Gastrocnemius medialis (tissue), 4 donors: ENCODE measurements around the gene KBTBD7.

Source experiments
- POLR2A ChIP-seq, 2 donors: fragments of 450-650 bp; IDR thresholded peaks; one replicate each; pipeline ENCODE4 v1.6.1; 2017; ENCODE audit warnings: antibody characterized with exemption in 2 of 2, mild to moderate bottlenecking in 2 of 2, moderate library complexity in 2 of 2
- TF ChIP-seq, protein P1 (sequence below), 5 experiments: fragments of 450-650 bp in 3 of 5; fragments of 200-600 bp in 2 of 5; sonication (generic) in 2 of 5; IDR thresholded peaks in 4 of 5; conservative IDR thresholded peaks in 1 of 5; 1 replicate in 4 of 5; 2 replicates in 1 of 5; pipeline ENCODE4 v1.5.1; 2016 to 2019; ENCODE audit warnings: antibody characterized with exemption in 5 of 5, mild to moderate bottlenecking in 3 of 5, moderate library complexity in 3 of 5

GRCh38 chr13:41179593-41180250 is 14.6 kb downstream of the KBTBD7 start:
- TF ChIP-seq, protein P1, sequence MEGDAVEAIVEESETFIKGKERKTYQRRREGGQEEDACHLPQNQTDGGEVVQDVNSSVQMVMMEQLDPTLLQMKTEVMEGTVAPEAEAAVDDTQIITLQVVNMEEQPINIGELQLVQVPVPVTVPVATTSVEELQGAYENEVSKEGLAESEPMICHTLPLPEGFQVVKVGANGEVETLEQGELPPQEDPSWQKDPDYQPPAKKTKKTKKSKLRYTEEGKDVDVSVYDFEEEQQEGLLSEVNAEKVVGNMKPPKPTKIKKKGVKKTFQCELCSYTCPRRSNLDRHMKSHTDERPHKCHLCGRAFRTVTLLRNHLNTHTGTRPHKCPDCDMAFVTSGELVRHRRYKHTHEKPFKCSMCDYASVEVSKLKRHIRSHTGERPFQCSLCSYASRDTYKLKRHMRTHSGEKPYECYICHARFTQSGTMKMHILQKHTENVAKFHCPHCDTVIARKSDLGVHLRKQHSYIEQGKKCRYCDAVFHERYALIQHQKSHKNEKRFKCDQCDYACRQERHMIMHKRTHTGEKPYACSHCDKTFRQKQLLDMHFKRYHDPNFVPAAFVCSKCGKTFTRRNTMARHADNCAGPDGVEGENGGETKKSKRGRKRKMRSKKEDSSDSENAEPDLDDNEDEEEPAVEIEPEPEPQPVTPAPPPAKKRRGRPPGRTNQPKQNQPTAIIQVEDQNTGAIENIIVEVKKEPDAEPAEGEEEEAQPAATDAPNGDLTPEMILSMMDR (IDR thresholded peaks at IDR 0.05 in 4 of 5, conservative IDR thresholded peaks at IDR 0.05 in 1 of 5), result no peak
- TF ChIP-seq POLR2A (IDR thresholded peaks at IDR 0.05), result no peak
